SKM-1 treated with dmso at 0.1 percent for 144 hours (cell line): ENCODE results near the gene RPN1.
"Not testable (repeated sequence)": the region's sequence is repeated elsewhere in the genome, so short reads cannot be mapped to it uniquely, and the experiment has no call there.

Experiments used
- DNase-seq: peaks from one replicate; lab custom pipeline; 2025; ENCODE audit not compliant: unreplicated experiment; lab: John Stamatoyannopoulos, UW

Gene RPN1

GRCh38 chr3:128653383-128653992 is 2.9 kb upstream of the RPN1 start:
- not testable (repeated sequence) for DNase-seq

GRCh38 chr3:128648940-128649663 is 1.5 kb downstream of the RPN1 start:
- DNase-seq, result no peak

GRCh38 chr3:128648402-128648801 is 2.2 kb downstream of the RPN1 start:
- DNase-seq, result no peak

- DNase-seq, result no peak
Measured at GRCh38 chr3:128647307-128647706, 3.3 kb downstream of the RPN1 start.

GRCh38 chr3:128634075-128634611 is 16.5 kb downstream of the RPN1 start:
- DNase-seq, result no peak

- DNase-seq, result no peak
Measured at GRCh38 chr3:128632301-128632700, 18.3 kb downstream of the RPN1 start.

- DNase-seq, result no peak
Measured at GRCh38 chr3:128629936-128630335, 20.7 kb downstream of the RPN1 start.

GRCh38 chr3:128625409-128625945 is 25.1 kb downstream of the RPN1 start:
- no peak for DNase-seq

- no peak for DNase-seq
Measured at GRCh38 chr3:128624526-128625138, 26.0 kb downstream of the RPN1 start.

GRCh38 chr3:128623762-128624176 is 26.8 kb downstream of the RPN1 start:
- no peak for DNase-seq

GRCh38 chr3:128621931-128622330 is 28.7 kb downstream of the RPN1 start:
- no peak for DNase-seq

GRCh38 chr3:128621234-128621633 is 29.4 kb downstream of the RPN1 start:
- DNase-seq, result no peak

GRCh38 chr3:128620268-128620691 is 30.3 kb downstream of the RPN1 start:
- DNase-seq, result no peak

GRCh38 chr3:128619146-128619890 is 31.3 kb downstream of the RPN1 start:
- no peak for DNase-seq

GRCh38 chr3:128618398-128618726 is 32.3 kb downstream of the RPN1 start:
- DNase-seq, result no peak

- DNase-seq, result peak; percentile 98
Measured at GRCh38 chr3:128617557-128618397, 32.8 kb downstream of the RPN1 start.

- DNase-seq, result no peak
Measured at GRCh38 chr3:128617270-128617556, 33.4 kb downstream of the RPN1 start.

GRCh38 chr3:128616516-128617269 is 33.9 kb downstream of the RPN1 start:
- no peak for DNase-seq

GRCh38 chr3:128614076-128614475 is 36.5 kb downstream of the RPN1 start:
- no peak for DNase-seq
